SU-DHL-6 (cell line): ENCODE measurements around the gene NUSAP1.

Experiments
- CTCF ChIP-seq: fragments of 200-600 bp; sonication (generic); IDR thresholded peaks from one replicate; pipeline ENCODE4 v1.5.1; 2017; ENCODE audit warnings: antibody characterized with exemption, mild to moderate bottlenecking, low read length, moderate library complexity; ENCODE audit not compliant: insufficient read depth, poor library complexity, severe bottlenecking
- EZH2phosphoT487 ChIP-seq: fragments of 200-600 bp; sonication (generic), shearing (Covaris generic); conservative IDR thresholded peaks from 2 replicates; pipeline ENCODE4 v1.6.1; 2018; ENCODE audit warnings: mild to moderate bottlenecking, antibody characterized with exemption, low read length, moderate library complexity, mixed read lengths

GRCh38 chr15:41394924-41395323 is 62.2 kb downstream of the NUSAP1 start:
- TF ChIP-seq CTCF (no peak), EZH2phosphoT487 (no peak)
